NT2/D1 (cell line): ENCODE measurements around the gene NAA60.
"Not testable (repeated sequence)": the region's sequence is repeated elsewhere in the genome, so short reads cannot be mapped to it uniquely, and the experiment has no call there.

Experiments
- SUZ12 ChIP-seq: IDR thresholded peaks from 2 replicates; pipeline ENCODE4 v1.6.1; 2011; ENCODE audit not compliant: insufficient read length, insufficient read depth; ENCODE audit errors: extremely low read depth
- YY1 ChIP-seq: IDR thresholded peaks from 2 replicates; pipeline ENCODE4 v1.6.1; 2011; ENCODE audit not compliant: insufficient read length, insufficient read depth
- ZNF274 ChIP-seq: IDR thresholded peaks from 2 replicates; pipeline ENCODE4 v1.6.1; 2011; ENCODE audit warnings: mild to moderate bottlenecking, low read depth, low read length

- TF ChIP-seq YY1, ZNF274, SUZ12: not testable (repeated sequence)
Measured at GRCh38 chr16:3501412-3501761, 57.9 kb downstream of the NAA60 start.
